Large intestine (tissue), 3 donors: ENCODE measurements around the gene PEX1. TPM values are rescaled to one million over a fixed set of nuclear protein-coding genes. Genes with fewer than 3 reads are reported as not detected.

Experiments
- DNase-seq, 2 donors: peaks; one replicate each; pipeline versions ENCODE4 v3.0.0 to v3.0.0-alpha.2; 2013
- H3K27ac ChIP-seq: one replicate; pipeline ENCODE4 v1.5.1; 2013; ENCODE audit warnings: low read length
- H3K27me3 ChIP-seq: 2 replicates; pipeline ENCODE4 v1.6.1; 2013; ENCODE audit warnings: low read length; ENCODE audit not compliant: control insufficient read depth, insufficient read depth
- H3K36me3 ChIP-seq: 2 replicates; pipeline ENCODE4 v1.6.1; 2013; ENCODE audit warnings: low read length; ENCODE audit not compliant: control insufficient read depth, insufficient read depth
- H3K4me1 ChIP-seq: one replicate; pipeline ENCODE4 v1.6.1; 2013; ENCODE audit warnings: low read length; ENCODE audit not compliant: control insufficient read depth, insufficient read depth
- H3K4me3 ChIP-seq: one replicate; pipeline ENCODE4 v1.5.1; 2013; ENCODE audit warnings: low read length
- H3K9me3 ChIP-seq: one replicate; pipeline ENCODE4 v1.6.1; 2013; ENCODE audit warnings: mild to moderate bottlenecking, low read depth, low read length, moderate library complexity; ENCODE audit not compliant: control insufficient read depth
- WGBS: methylation state at CpG from one replicate; pipeline ENCODE4 v1.1.5; 2013; ENCODE audit warnings: low lambda C conversion rate; ENCODE audit not compliant: insufficient coverage; 5-methylcytosine and 5-hydroxymethylcytosine counted together
- polyA plus RNA-seq: library from polyadenylated mRNA; unstranded; fragments of 120-200 nt; gene quantifications from one replicate; pipeline ENCODE4 v1.2.1, GENCODE V29; 2013

The PEX1 gene
- polyA plus RNA-seq, 1 donor = 37.5 TPM

DNA sequence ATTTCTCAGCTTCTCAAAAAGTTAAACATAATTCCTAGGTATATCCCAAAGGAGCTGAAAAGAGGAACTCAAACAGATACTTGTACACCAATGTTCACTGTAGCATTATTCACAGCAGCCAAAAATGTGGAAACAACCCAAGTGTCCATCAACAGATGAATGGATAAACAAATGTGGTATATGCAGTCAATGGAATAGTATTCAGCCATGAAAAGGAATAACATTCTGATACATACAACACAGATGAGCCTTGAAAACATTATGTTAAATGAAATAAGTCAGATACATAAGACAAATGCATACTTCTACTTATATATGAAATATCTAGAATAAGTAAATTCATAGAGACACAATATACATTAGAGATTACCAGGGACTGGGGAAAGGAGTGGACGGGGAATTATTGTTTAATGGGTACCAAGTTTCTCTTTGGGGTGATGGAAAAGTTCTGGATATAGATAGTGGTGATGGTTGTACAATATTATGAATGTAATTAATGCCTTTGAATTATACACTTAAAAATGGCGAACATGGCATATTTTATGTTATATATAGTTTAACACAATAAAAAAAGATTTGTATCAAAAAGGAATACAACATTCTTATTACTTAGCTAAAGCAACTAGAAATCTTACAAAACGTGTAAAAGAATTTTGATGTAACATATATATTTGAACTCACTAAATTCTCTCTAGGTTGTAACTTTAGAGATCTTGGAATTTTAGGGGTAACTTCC lies 15.0 kb downstream of the PEX1 start:
- H3K27ac ChIP-seq = no peak overlapping the region
- peaks cover 11% of the 10 kb centered on the region for H3K36me3 ChIP-seq
- 100% methylated on average over 1 of the region's 3 CpGs for WGBS
- no peaks in the 10 kb centered on the region for H3K27me3 ChIP-seq
- H3K9me3 ChIP-seq = no peaks in the 10 kb centered on the region
- H3K4me3 ChIP-seq = no peak overlapping the region
- DNase-seq = no peak
- H3K4me1 ChIP-seq = no peaks in the 10 kb centered on the region

DNA sequence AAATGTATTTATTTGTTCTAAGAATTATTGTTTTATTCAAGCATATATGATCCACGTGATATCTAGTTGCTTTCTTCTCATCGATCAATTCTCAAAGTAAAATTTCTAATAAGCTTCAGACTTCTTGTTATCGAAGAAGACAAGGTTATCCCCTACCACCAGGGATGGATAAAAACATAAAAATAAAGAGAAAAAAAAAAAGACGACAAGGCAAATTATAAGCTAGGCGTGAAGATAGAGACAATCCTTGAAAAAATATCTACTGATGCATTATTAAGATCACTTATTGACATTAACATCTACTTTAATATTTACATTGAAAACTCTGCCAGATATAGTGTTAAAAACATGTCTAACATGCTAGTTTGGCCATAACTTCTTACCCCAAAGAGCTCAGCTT lies 19.4 kb downstream of the PEX1 start:
- no peak overlapping the region for H3K27ac ChIP-seq
- DNase-seq = no peak
- H3K4me1 ChIP-seq = no peaks in the 10 kb centered on the region
- H3K36me3 ChIP-seq = peaks cover 16% of the 10 kb centered on the region
- H3K4me3 ChIP-seq = no peak overlapping the region
- 98% methylated on average over 5 of the region's 5 CpGs for WGBS
- no peaks in the 10 kb centered on the region for H3K9me3 ChIP-seq
- H3K27me3 ChIP-seq = no peaks in the 10 kb centered on the region

DNA sequence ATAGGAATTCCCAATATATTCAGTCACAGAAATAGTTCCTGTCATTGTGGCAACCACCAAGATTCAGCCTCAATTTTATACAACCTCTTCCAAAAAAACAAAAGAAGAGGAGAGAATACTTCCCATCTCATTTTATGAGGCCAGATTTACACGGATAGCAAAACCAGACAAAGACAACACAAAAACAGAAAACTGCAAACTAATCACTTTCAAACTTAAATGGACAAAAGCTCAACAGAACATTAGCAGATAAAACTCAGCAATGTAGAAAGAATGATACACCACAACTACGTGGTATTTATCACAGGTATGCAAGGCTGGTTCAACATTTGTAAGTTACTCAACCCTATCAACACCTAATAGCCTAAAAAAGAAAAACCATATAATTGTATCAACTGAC lies 22.0 kb downstream of the PEX1 start:
- peaks cover 23% of the 10 kb centered on the region for H3K36me3 ChIP-seq
- no CpG with 5 or more reads among the region's 2 CpGs for WGBS
- DNase-seq = no peak

DNA sequence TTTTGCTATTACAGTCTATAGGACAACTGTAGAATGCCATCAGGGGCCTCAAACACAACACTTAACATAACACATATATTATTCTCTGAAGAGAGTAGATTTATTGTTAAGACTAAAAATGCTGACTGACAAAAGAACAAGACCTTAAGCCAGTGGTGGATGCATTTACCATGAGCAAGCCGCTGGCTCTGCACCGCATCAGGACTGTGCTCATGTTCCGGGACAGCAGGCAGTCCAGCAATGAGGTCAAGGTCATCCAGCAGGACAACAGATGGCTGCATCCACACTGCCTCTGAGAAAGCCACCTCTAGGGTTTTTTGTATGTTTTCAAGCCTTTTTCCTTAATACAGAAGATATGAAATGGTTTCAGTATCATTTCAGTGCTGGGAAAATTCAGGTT lies 23.8 kb downstream of the PEX1 start:
- H3K36me3 ChIP-seq = peaks cover 35% of the 10 kb centered on the region

More for the DNA sequence above, 22.0 kb downstream of the PEX1 start:
- no peak overlapping the region for H3K4me3 ChIP-seq
- H3K9me3 ChIP-seq = no peaks in the 10 kb centered on the region
- no peaks in the 10 kb centered on the region for H3K4me1 ChIP-seq
- H3K27ac ChIP-seq = no peak overlapping the region
- no peaks in the 10 kb centered on the region for H3K27me3 ChIP-seq

DNA sequence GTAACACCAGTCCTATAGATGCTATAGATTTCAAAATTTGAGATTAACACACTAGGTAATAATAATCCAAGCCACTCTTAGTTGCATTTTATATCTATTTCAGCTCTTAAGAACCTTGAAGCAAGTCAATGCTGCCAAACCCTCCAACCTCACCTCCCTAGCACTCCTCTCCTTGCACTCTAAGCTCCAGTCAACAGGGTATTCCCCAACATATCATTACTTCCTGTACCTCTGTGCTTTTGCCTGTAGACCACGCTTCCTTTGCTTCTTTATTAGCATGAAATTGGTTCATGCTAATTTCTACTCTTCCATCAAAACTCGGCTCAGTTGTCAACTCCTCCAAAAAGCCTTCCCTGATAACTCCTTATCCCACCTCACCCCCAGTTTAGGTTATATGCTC lies 24.6 kb downstream of the PEX1 start:
- no peaks in the 10 kb centered on the region for H3K4me1 ChIP-seq
- no peak overlapping the region for H3K4me3 ChIP-seq
- H3K27me3 ChIP-seq = no peaks in the 10 kb centered on the region
- H3K36me3 ChIP-seq = peaks cover 42% of the 10 kb centered on the region
- no peak for DNase-seq
- no peaks in the 10 kb centered on the region for H3K9me3 ChIP-seq
- 100% methylated on average over 1 of the region's 2 CpGs for WGBS
- no peak overlapping the region for H3K27ac ChIP-seq

More for the DNA sequence above, 23.8 kb downstream of the PEX1 start:
- Histone ChIP-seq H3K9me3 (no peaks in the 10 kb centered on the region), H3K27ac (no peak overlapping the region), H3K4me3 (no peak overlapping the region), H3K27me3 (no peaks in the 10 kb centered on the region), H3K4me1 (no peaks in the 10 kb centered on the region)
- no CpG with 5 or more reads among the region's 3 CpGs for WGBS
- DNase-seq = no peak

DNA sequence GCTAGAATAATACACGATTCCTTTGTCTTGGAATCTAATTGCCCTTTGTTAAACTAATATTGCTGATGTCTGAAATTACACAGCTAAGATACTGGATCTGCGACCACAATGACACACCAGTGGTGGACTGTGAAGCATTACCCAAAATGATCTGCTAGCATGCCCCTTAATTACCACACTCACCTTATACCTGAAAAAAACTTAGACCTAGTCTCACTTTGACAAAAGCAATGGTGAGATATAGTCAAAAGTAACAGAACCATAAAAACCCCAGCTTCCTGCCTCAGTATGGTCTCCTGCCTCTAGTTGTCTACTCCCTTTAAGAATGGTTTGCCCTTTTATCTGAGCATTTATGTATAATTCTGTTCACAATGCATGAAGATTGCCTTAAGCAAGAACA lies 29.8 kb downstream of the PEX1 start:
- 100% methylated on average over 1 of the region's 2 CpGs for WGBS
- Histone ChIP-seq H3K27me3 (no peaks in the 10 kb centered on the region), H3K9me3 (no peaks in the 10 kb centered on the region), H3K4me1 (no peaks in the 10 kb centered on the region), H3K4me3 (no peak overlapping the region), H3K36me3 (peaks cover 43% of the 10 kb centered on the region), H3K27ac (no peak overlapping the region)
- no peak for DNase-seq

DNA sequence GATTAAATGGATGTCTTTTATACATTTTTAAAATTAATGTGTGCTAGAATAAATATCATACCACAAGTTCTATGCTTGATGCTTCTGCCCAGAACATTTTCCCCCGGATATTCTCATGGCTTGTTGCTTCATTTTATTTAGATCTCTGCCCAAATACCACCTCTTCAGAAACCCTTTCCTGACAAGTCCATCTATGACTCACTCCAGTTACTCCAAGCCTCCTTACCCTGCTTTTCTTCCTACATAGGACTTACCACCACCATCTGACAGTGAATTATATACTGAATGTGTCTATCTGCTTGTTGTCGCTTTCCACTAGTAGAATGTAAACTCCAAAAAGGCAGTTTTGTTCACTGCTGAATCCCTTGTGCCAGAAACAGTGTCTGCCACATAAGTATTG lies 31.4 kb downstream of the PEX1 start:
- no peak for DNase-seq
- H3K4me3 ChIP-seq = no peak overlapping the region
- no peaks in the 10 kb centered on the region for H3K27me3 ChIP-seq
- no peak overlapping the region for H3K27ac ChIP-seq
- WGBS = 100% methylated on average over 1 of the region's 2 CpGs
- peaks cover 51% of the 10 kb centered on the region for H3K36me3 ChIP-seq
- no peaks in the 10 kb centered on the region for H3K4me1 ChIP-seq
- no peaks in the 10 kb centered on the region for H3K9me3 ChIP-seq

DNA sequence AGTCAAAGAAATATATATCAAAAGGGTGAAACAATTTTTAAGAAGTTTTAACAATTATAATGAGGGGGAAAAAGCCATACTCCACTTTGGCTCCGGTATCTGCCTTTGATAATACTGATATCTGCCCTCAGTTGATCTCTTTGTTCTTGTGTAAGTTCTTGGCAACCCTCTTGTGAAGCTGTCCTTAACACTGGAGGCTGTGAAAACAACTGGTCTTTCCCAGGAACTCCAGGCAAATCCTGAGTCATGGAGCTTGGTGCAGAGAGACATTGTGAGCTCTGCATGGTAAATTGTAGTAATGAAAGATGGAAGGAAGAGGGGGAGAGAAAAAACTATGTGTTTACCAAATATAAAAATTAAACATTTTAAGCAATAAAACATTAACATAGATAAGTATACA lies 38.7 kb downstream of the PEX1 start:
- no CpG with 5 or more reads among the region's 1 CpG for WGBS
- H3K27ac ChIP-seq = no peak overlapping the region
- H3K4me3 ChIP-seq = no peak overlapping the region
- no peaks in the 10 kb centered on the region for H3K9me3 ChIP-seq
- H3K27me3 ChIP-seq = no peaks in the 10 kb centered on the region
- no peaks in the 10 kb centered on the region for H3K4me1 ChIP-seq
- DNase-seq = no peak
- H3K36me3 ChIP-seq = peaks cover 61% of the 10 kb centered on the region

DNA sequence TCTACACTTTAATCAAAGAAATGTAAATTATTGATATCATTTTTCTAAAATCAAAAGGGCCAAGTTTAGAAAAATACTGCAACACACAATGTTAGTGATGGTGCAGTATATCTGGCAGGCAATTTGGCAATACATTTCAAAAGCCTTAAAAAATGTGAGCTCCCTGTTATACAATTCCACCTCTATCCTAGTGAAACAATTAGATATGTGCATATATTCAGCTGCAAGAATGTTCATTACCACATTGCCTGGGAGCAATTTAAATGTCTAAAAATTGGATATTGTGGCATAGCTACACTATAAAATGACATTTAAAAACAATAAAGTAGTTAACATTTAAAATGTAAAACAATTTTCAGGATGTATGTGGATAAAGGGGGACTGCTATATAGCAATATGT lies 40.5 kb downstream of the PEX1 start:
- no peaks in the 10 kb centered on the region for H3K9me3 ChIP-seq
- peaks cover 48% of the 10 kb centered on the region for H3K36me3 ChIP-seq
- no peak overlapping the region for H3K4me3 ChIP-seq
- no peak for DNase-seq
- H3K27ac ChIP-seq = no peak overlapping the region
- H3K4me1 ChIP-seq = no peaks in the 10 kb centered on the region
- H3K27me3 ChIP-seq = no peaks in the 10 kb centered on the region

DNA sequence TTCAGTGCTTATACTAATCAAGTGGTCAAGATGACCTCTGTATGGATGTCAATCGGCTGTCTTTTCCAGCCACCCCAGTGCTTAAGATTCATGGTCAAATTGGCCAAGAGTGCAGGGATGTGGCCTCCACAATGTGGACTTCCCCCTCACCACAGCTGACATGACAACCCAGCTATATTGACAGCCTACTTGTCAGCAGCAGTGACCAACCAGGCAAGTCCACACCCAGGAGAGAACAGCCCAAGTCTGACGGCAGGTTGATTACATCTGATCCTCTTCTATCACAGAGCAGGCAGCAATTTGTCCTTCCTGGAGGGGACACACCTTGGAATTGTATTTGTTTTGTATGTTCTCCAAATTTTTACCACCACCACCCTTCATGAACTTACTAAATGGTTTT lies 42.3 kb downstream of the PEX1 start:
- DNase-seq = no peak
- Histone ChIP-seq H3K9me3 (no peaks in the 10 kb centered on the region), H3K4me3 (no peak overlapping the region), H3K4me1 (no peaks in the 10 kb centered on the region), H3K36me3 (peaks cover 35% of the 10 kb centered on the region), H3K27me3 (no peaks in the 10 kb centered on the region), H3K27ac (no peak overlapping the region)
- no CpG with 5 or more reads among the region's 2 CpGs for WGBS

DNA sequence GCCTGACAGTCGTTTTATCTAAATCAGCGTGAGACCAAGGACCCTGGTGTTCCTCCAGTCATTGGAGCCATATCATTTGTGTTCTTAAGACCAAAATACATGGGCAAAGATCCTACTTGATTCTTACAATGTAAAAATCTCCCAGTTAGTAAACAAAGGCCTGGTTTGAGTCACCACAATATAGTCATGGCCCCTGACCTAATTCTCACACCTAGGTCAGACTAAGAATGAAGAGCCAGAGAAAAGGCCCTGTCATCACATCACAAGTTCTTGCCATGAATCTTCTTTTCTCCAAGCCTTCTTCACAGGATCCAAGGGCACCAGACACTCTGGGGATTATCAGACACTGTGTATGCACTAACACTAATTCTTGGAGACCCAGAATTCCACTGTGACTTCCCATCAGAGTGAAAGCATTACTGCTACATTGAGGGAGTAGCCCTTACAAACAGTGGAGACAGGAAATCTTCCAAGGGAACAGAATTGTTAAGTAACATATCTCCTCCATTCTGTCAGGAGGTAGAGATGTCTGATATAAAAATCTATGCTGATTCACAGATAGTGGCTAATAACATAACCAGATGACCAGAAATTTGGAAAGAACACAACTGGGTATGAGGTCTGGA lies 42.9 kb downstream of the PEX1 start:
- Histone ChIP-seq H3K9me3 (no peaks in the 10 kb centered on the region), H3K4me1 (no peaks in the 10 kb centered on the region), H3K27me3 (no peaks in the 10 kb centered on the region), H3K27ac (no peak overlapping the region), H3K36me3 (peaks cover 32% of the 10 kb centered on the region), H3K4me3 (no peak overlapping the region)
- no peak for DNase-seq
- no CpG with 5 or more reads among the region's 2 CpGs for WGBS
